ENCODE results near the gene SEC63. TPM values are rescaled to one million over a fixed set of nuclear protein-coding genes. Genes with fewer than 3 reads are reported as not detected.

SEC63 gene
- total RNA-seq, 1 donor from 2014 or later, result 25.3 TPM

GRCh38 chr6:107820338-107821261 lies 137.4 kb downstream of the SEC63 start:
- no peak for DNase-seq (ENCODE audit: extremely low read depth, low read depth, low spot score)

- DNase-seq (ENCODE audit: extremely low read depth, low read depth, low spot score), result no peak
These were observed 138.1 kb downstream of the SEC63 start for GRCh38 chr6:107819964-107820337.

GRCh38 chr6:107819217-107819616 lies 138.8 kb downstream of the SEC63 start:
- DNase-seq (ENCODE audit: extremely low read depth, low read depth, low spot score), result no peak

GRCh38 chr6:107818272-107818671 lies 139.7 kb downstream of the SEC63 start:
- no peak for DNase-seq (ENCODE audit: extremely low read depth, low read depth, low spot score)

DNA sequence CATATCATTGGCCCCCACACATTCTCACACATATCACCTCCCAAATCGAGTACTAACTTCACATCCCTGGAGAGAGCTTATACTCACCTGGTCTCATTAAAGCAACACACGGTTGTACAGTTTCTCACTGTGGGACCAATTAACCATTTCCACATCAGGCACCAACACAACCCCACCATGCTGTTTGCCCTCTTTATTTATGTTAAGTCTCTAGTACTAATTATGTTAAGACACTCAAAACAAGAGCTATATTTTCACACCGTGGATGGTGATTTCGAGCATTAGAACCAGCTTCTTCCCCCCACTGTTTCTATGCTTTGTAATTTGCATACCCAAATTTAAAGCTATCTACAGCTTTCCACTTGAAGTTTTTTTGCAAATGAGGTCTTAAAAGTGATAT lies 140.2 kb downstream of the SEC63 start:
- no peak for DNase-seq (ENCODE audit: extremely low read depth, low read depth, low spot score)

Other genes starting within 250 kb of the SEC63 start
- gene SCML4, start 133.9 kb downstream of the SEC63 start, total RNA-seq, result not detected in 2 replicates
- gene OSTM1, start 116.5 kb upstream of the SEC63 start, total RNA-seq, result 32.1 and 34.6 TPM in 2 replicates
- not detected in 2 replicates for gene NR2E1, start 207.8 kb upstream of the SEC63 start, total RNA-seq

Measured in glomerular endothelial cell (primary cell).